T follicular helper cell (primary cell): ENCODE data around the gene AP1G1.
"Not testable (repeated sequence)": the region's sequence is repeated elsewhere in the genome, so short reads cannot be mapped to it uniquely, and the experiment has no call there.

Experiments
- DNase-seq: peaks from one replicate; pipeline ENCODE4 v3.0.0-alpha.2; 2020; ENCODE audit warnings: low read depth

Gene AP1G1

GRCh38 chr16:71810155-71810530 is 1.5 kb upstream of the AP1G1 start:
- not testable (repeated sequence) for DNase-seq

DNA sequence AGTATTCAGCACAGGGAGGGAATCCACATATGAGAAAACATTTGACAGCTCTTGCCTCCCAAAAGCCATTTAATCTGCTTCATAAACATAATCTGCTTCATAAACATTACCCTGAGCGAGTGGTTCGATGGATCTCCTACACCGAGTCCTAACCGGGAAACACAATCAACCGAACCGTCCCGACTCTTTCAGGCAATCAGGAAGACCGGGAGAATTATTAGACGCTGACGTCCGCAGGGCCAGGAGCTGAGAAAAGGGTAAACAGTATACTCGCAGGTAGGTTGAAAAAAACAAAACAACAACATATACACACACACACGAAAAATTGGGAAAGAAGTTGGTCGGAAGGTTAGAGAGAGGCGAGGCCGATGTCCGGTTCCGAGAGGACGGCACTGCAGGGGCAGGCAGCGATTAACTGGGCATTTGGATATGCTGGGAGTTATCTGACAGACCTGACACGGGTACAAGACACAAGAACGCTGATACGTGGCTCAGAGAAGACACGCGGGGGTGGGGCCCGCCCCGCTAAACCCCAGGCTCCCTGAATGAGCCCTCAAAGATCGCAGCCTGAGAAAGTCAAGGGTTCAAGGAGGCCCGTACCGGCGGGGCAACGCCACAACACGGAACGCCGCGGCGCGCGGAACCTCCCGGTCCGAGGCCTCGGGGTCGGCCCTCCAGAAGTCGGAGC is 585 bp downstream of the AP1G1 start:
- DNase-seq: peak; percentile 23

DNA sequence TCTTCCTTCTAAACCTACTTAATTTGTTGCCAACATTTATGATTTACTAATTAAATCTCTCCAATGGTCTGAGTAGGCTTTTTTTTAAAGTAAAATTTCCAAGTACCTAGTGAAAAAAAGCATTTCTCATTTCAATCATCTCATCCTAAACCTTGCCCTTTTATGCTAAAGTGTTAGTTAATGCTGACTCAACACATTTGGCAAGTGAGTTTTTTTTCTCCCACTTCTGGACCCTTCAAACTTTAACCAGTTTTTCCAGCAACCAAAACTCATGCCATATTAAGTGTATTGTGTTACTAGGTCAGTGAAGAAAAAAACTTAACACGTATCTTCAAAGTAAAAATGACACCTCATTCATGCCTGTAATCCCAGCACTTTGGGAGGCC is 5.3 kb downstream of the AP1G1 start:
- no peak for DNase-seq

DNA sequence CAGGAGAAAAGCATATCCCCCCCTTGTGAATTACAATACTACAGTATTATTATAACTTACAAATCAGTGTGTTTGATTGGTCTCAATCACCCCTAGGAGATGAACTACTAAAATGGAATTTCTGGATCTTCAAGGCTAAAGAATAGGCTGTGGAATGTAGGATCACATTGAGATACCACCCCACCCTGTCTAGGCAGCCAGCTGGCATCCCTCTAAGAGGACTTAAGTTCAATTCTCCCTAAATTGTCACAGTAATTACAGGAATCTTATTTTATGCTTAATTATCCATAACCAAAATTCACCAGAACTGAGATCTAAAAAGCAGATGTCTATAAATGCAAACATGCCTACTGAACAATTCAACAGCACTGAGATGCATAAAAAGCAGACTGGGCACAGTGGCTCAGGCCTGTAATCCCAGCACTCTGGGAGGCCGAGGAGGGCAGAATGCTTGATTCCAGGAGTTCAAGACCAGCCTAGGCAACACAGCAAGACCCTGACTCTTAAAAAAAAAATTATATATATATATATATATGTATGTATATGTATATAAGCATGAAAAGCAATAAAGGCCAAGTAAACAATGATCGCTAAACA is 12.0 kb downstream of the AP1G1 start:
- DNase-seq: no peak

- no peak for DNase-seq
Observed at GRCh38 chr16:71794943-71795342, 13.7 kb downstream of the AP1G1 start.

DNA sequence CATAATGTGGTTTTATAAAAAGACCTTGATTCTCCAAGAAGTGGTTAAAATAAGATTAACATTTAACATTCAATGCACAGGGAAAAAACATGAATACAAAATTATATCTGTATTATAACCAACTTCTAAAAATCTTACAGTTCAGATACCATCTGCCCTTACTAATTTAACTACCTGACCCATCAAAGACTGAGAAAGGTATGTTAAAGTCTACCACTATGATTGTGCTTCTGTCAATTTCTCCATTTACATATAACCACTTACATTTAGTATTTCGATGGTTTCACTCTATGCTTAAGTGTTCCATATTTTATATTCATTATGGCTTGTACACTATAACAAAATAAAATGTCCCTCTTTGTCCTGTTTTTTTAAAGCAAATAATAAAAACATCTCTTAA is 14.6 kb downstream of the AP1G1 start:
- DNase-seq: no peak

GRCh38 chr16:71792176-71792575 is 16.5 kb downstream of the AP1G1 start:
- DNase-seq: no peak

DNA sequence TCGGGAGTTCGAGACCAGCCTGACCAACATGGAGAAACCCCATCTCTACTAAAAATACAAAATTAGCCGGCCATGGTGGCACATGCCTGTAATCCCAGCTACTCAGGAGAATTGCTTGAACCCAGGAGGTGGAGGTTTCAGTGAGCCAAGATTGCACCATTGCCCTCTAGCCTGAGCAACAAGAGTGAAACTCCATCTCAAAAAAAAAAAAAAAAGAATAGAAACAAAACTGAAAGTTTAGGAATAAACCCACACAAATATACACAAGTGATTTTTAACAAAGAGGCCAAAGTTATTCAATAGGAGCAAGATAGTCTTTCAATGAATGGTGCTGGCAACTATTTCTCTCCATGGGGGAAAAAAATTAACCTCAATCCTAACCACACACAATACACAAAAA is 18.3 kb downstream of the AP1G1 start:
- not testable (repeated sequence) for DNase-seq

DNA sequence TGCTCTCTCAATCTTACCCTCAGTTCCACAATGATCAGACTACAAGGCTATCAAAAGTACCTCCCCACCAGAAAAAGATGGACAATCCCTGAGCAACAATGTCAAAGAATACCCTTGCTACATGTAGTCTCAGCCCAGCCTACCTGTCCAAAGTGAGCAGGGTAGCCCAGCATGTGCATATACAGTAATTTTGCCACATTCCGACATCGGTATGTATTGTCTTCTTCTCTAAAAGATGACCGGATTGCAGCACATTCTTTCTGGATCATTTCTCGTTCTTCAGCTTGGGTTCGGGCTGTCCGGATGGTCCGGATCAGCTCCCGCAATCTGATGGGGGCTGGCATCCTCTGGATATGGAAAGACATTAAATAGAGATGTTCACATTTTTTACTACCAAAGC is 19.5 kb downstream of the AP1G1 start:
- no peak for DNase-seq

GRCh38 chr16:71788578-71788977 is 20.1 kb downstream of the AP1G1 start:
- no peak for DNase-seq

- not testable (repeated sequence) for DNase-seq
Observed at GRCh38 chr16:71785143-71785542, 23.5 kb downstream of the AP1G1 start.

DNA sequence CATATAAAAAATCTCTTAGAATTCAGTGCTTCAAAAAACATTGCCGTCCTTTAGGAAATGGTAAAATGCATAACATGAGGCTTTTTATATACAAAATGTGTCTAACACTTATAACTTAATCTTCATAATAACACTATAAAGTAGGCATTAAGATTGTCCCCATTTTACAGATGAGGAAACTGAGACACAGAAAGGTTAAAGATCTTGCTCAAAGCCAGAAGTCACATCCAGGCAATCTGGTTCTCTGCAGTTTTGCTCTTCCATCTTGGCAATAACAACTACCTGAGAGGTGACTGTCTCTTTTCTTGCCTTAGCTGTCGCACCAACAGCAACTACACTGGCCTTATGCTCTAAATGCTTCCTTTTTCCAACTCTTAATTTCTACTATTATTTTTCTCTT is 24.5 kb downstream of the AP1G1 start:
- no peak for DNase-seq

GRCh38 chr16:71781741-71782140 is 26.9 kb downstream of the AP1G1 start:
- DNase-seq: no peak

GRCh38 chr16:71780521-71781089 is 28.0 kb downstream of the AP1G1 start:
- no peak for DNase-seq

DNA sequence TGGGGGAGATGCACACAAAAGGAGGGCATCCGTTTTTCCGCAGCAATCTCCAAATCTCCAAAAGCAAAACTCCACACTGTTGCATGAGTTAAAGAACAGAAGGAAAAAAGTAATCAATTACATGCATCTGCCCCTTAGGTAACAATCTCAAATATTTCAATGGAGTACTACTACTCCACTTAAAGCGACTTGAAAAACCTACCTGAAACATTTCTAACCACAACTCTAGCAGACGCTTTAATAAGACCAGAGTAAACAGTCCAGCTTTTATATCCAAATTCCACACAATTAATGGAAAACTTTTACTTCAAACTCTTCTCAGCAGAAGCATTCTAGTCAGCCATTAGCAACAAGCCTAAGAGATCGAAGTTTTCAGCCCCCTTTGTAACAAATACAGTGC is 29.9 kb downstream of the AP1G1 start:
- DNase-seq: no peak

- DNase-seq: no peak
Observed at GRCh38 chr16:71777329-71777728, 31.3 kb downstream of the AP1G1 start.

- DNase-seq: no peak
Observed at GRCh38 chr16:71775949-71776348, 32.7 kb downstream of the AP1G1 start.

DNA sequence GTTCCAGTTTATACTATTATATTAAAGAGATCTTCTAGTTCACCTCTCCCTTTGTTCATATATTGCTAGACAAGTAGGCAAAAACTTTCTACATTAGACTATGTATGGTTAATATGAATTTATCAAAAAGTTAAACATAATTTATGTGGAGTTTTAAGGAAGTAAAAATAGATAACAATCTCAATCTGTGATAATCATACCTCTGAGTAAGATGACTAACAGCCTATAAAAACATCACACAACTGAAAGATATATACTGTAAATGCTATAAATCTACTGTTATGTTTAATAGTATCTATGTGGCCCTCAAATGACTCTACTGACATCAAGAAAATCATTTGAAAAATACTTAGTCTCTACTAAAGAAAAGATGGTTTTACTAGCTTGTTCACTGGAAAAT is 37.1 kb downstream of the AP1G1 start:
- DNase-seq: no peak

GRCh38 chr16:71769222-71769621 is 39.4 kb downstream of the AP1G1 start:
- no peak for DNase-seq

DNA sequence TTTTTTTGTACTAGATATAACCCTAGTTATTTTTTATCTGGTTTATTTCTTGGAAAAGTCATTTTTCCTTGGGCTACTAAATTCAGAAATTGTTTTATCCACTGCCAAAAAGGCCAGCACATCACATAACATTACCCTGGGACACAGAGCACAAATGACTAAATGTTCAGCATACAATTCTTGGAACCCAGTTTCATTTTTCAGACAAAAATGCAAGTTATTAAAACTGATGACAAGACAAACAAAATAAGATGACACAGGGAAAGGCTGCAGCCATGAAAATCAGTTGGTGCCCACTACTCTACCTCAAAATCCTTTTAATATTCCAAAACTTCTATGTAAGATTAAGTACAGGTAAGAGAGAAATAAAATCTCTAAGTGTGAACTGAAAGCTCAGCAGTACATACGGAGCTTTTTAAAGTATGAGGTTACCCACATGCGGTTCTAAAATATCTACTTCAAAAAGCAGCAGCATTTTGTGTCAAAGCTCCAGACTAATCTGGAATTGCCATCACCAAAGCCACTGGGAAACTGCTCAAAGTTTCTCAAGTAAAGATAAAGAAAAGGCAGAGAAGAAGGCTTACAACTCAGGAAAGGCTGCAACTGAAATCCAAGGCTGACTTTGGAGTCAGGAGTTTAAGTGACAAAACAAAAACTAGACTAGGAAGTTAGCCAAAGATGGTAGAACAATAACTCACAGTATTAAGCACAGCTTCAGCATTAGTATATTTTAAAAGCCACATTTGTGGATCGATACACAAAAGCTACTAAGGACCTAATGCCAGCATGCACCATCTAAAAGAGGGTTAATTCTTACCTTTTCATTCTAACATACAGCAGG is 41.4 kb downstream of the AP1G1 start:
- no peak for DNase-seq

DNA sequence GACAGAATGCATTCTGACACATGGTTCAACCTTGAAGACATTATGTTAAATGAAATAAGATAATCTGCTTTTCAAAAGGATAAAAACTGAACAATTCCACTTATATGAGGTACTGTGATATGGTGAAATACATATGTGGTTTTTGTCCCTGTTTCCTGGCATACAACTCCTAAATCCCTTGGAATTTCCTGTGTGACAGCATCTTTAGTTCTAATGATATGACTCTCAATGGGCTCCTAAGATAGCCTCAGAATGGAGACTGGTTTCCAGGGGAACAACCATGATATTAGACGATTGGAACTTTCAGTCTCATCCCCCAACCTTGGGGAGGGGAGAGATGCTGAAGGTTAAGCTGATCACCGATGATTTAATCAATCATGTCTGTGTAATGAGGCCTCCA is 46.4 kb downstream of the AP1G1 start:
- no peak for DNase-seq

GRCh38 chr16:71761097-71761496 is 47.5 kb downstream of the AP1G1 start:
- DNase-seq: no peak

- DNase-seq: no peak
Observed at GRCh38 chr16:71758293-71758760, 50.3 kb downstream of the AP1G1 start.
